ENCODE results near the gene E2F8.

GRCh38 chr11:19258641-19259230, 18.0 kb upstream of the E2F8 start:
- TF ChIP-seq CTCF (IDR thresholded peaks at IDR 0.05; ENCODE audit: low read depth, low read length) (no peak), EZH2phosphoT487 (IDR thresholded peaks at IDR 0.05; ENCODE audit: low read depth) (no peak)

All from OCI-LY3 (cell line).